ENCODE measurements around the gene IKZF1. TPM values are rescaled to one million over a fixed set of nuclear protein-coding genes. Genes with fewer than 3 reads are reported as not detected.

The IKZF1 gene
- total and polyA plus RNA-seq, 2 of the 13 experiments (the other 11 are each of a cell fraction or from before 2014, with no cell fraction given): not detected

GRCh38 chr7:50349963-50350944, 45.7 kb downstream of the IKZF1 start (continued):
- TF ChIP-seq ZNF20 (CRISPR knock-in tag; IDR thresholded peaks at IDR 0.05) (no peak), SMARCE1 (IDR thresholded peaks at IDR 0.05; ENCODE audit: borderline replicate concordance) (no peak), ZNF891 (CRISPR knock-in tag; IDR thresholded peaks at IDR 0.05) (no peak), PLRG1 (conservative IDR thresholded peaks at IDR 0.05) (no peak), ZFP37 (CRISPR knock-in tag; IDR thresholded peaks at IDR 0.05; ENCODE audit: borderline replicate concordance) (no peak)

GRCh38 chr7:50351267-50351666, 46.8 kb downstream of the IKZF1 start:
- no peaks in the 10 kb centered on the region for H4K20me1 ChIP-seq (ENCODE audit: insufficient read depth, low read length)
- H3K27ac ChIP-seq (ENCODE audit: extremely low read length, insufficient read depth, low read length): no peak overlapping the region
- CTCF ChIA-PET (ENCODE audit: low intra/inter-chr PET ratio, low total read pairs): no interaction called here
- WGBS (ENCODE audit: low lambda C conversion rate): 19% methylated on average over 2 of the region's 2 CpGs
- no TSS peak for BruUV-seq (replicated peaks)
- no peaks in the 10 kb centered on the region for H3K36me3 ChIP-seq (replicated peaks in 1 of 2; ENCODE audit: control insufficient read depth in 1 of 2, insufficient read depth in 2 of 2, low read length in 2 of 2)
- no peak overlapping the region for H2AFZ ChIP-seq (ENCODE audit: low read length)
- TF ChIP-seq PLRG1 (conservative IDR thresholded peaks at IDR 0.05) (no peak), HIVEP1 (CRISPR knock-in tag; IDR thresholded peaks at IDR 0.05) (no peak), CCAR2 (optimal IDR thresholded peaks at IDR 0.05; ENCODE audit: low read depth, low read length) (no peak), SMARCC2 (IDR thresholded peaks at IDR 0.05) (no peak)
- POLR2A ChIA-PET: no interaction called here
- DNase-seq (ENCODE audit: low spot score): no peak
- FAIRE-seq: no peak
- H3K4me1 ChIP-seq (ENCODE audit: insufficient read depth, low read length): no peaks in the 10 kb centered on the region
- no peak overlapping the region for H3K4me2 ChIP-seq (ENCODE audit: low read depth, low read length)
- H3K27me3 ChIP-seq (ENCODE audit: control insufficient read depth in 1 of 2, insufficient read depth in 2 of 2, low read length in 2 of 2): peaks cover 2 to 33% of the 10 kb centered on the region in 2 experiments
- H3K9ac ChIP-seq (ENCODE audit: insufficient read depth, low read depth, low read length): no peak overlapping the region
- intact Hi-C loops (cut with micrococcal nuclease; ENCODE audit: unreplicated experiment) (no loop called here), in situ Hi-C loops (cut with HindIII; ENCODE audit: extremely low pct_ligation_motif_present, low pct_unique_long_range_greater_than_20kb) (no loop called here)
- no peaks in the 10 kb centered on the region for H3K79me2 ChIP-seq (ENCODE audit: insufficient read depth, low read length)
- no peak for ATAC-seq
- no peak overlapping the region for H3K4me3 ChIP-seq (replicated peaks in 1 of 3; ENCODE audit: insufficient read depth in 1 of 3, low read depth in 2 of 3, low read length in 3 of 3)
- H3K9me3 ChIP-seq (ENCODE audit: low read length): no peaks in the 10 kb centered on the region
